Body of pancreas (tissue), 4 donors: ENCODE results near the gene RAF1.

Source experiments
- POLR2A ChIP-seq, 3 donors: fragments of 450-650 bp; IDR thresholded peaks; one replicate each; pipeline ENCODE4 v1.6.1; 2016; ENCODE audit warnings: antibody characterized with exemption in 3 of 3, mild to moderate bottlenecking in 2 of 3
- TF ChIP-seq, protein P1 (sequence below), 7 experiments: fragments of 450-650 bp in 4 of 7; fragments of 200-600 bp in 3 of 7; sonication (generic) in 3 of 7; IDR thresholded peaks; one replicate each; pipeline ENCODE4 v1.5.1; 2016 to 2019; ENCODE audit warnings: antibody characterized with exemption in 7 of 7

DNA sequence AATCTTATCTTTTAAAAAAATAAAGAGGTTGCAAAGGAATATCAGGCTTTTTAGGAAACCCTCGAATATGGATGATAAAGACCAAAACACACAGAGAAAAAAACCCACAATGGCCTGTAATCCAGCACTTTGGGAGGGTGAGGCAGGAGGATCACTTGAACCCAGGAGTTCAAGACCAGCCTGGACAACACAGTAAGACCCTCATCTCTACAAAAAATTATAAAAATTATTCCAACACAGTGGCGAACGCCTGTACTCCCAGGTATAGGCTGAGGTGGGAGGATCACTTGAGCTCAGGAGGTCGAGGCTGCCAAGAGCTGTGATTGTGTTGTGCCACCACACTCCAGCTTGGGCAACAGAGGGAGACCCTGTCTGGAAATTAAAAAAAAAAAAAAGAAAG, 30.8 kb downstream of the RAF1 start:
- TF ChIP-seq, protein P1, sequence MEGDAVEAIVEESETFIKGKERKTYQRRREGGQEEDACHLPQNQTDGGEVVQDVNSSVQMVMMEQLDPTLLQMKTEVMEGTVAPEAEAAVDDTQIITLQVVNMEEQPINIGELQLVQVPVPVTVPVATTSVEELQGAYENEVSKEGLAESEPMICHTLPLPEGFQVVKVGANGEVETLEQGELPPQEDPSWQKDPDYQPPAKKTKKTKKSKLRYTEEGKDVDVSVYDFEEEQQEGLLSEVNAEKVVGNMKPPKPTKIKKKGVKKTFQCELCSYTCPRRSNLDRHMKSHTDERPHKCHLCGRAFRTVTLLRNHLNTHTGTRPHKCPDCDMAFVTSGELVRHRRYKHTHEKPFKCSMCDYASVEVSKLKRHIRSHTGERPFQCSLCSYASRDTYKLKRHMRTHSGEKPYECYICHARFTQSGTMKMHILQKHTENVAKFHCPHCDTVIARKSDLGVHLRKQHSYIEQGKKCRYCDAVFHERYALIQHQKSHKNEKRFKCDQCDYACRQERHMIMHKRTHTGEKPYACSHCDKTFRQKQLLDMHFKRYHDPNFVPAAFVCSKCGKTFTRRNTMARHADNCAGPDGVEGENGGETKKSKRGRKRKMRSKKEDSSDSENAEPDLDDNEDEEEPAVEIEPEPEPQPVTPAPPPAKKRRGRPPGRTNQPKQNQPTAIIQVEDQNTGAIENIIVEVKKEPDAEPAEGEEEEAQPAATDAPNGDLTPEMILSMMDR (IDR thresholded peaks at IDR 0.05), result no peak
- TF ChIP-seq POLR2A (IDR thresholded peaks at IDR 0.05), result no peak
